Activated T-cell treated with anti-CD3 and anti-CD28 coated beads, Interleukin-2, amount 50 U/mL, for 4 hours (primary cell): ENCODE data around the gene WDR38. TPM values are rescaled to one million over a fixed set of nuclear protein-coding genes. Genes with fewer than 3 reads are reported as not detected.

Source experiments
- ATAC-seq, 2 donors: fragments of 200-7000 bp; cut with Tn5 transposase; one replicate each; pipeline ENCODE4 v1.10.0; 2021
- DNase-seq: peaks from one replicate; pipeline ENCODE4 v3.0.0-alpha.2; 2020
- H3K27me3 Mint-ChIP-seq: one replicate; pipeline ENCODE4 v1.8.0; 2021; ENCODE audit warnings: low read depth, mixed read lengths
- H3K36me3 Mint-ChIP-seq: one replicate; pipeline ENCODE4 v1.8.0; 2022; ENCODE audit warnings: mixed read lengths; ENCODE audit not compliant: insufficient read depth
- H3K4me1 Mint-ChIP-seq: one replicate; pipeline ENCODE4 v1.8.0; 2021; ENCODE audit warnings: low read depth, mixed read lengths
- H3K4me3 Mint-ChIP-seq: one replicate; pipeline ENCODE4 v1.8.0; 2021; ENCODE audit warnings: mild to moderate bottlenecking, moderate library complexity, mixed read lengths
- H3K9me3 Mint-ChIP-seq: one replicate; pipeline ENCODE4 v1.8.0; 2021; ENCODE audit warnings: mixed read lengths
- total RNA-seq, 3 donors: library from RNA; stranded (reverse); gene quantifications; one replicate each; pipeline ENCODE4 v1.2.1, GENCODE V29; 2021

Gene WDR38
- not detected for total RNA-seq

- peaks cover 14% of the 10 kb centered on the region for H3K36me3 Mint-ChIP-seq
Measured at GRCh38 chr9:124852829-124853531, at the start of gene WDR38. Gene WDR38 (plus strand): TSS chr9:124853460. CDS start chr9:124853532, 72 bp downstream.

GRCh38 chr9:124803911-124804310 is 49.3 kb upstream of the WDR38 start:
- no peak for DNase-seq
- Mint-ChIP-seq H3K9me3 (no peaks in the 10 kb centered on the region), H3K4me1 (no peaks in the 10 kb centered on the region), H3K4me3 (no peak overlapping the region), H3K27me3 (no peaks in the 10 kb centered on the region), H3K36me3 (no peaks in the 10 kb centered on the region)
- no peak for ATAC-seq

More at GRCh38 chr9:124852829-124853531, at the start of gene WDR38:
- Mint-ChIP-seq H3K4me3 (peak within 1 kb of the TSS; percentile 66), H3K9me3 (no peaks in the 10 kb centered on the region), H3K4me1 (peaks cover 16% of the 10 kb centered on the region), H3K27me3 (peaks cover 4% of the 10 kb centered on the region)
- DNase-seq: peak; percentile 72
- peak; percentile 79 to 80 for ATAC-seq

- Mint-ChIP-seq H3K36me3 (no peaks in the 10 kb centered on the region), H3K27me3 (no peaks in the 10 kb centered on the region), H3K9me3 (no peaks in the 10 kb centered on the region), H3K4me1 (no peaks in the 10 kb centered on the region), H3K4me3 (no peak overlapping the region)
- ATAC-seq: no peak
- DNase-seq: no peak
Measured at GRCh38 chr9:124805186-124805585, 48.1 kb upstream of the WDR38 start.

GRCh38 chr9:124808246-124808956 is 44.9 kb upstream of the WDR38 start:
- H3K27me3 Mint-ChIP-seq: no peaks in the 10 kb centered on the region
- H3K9me3 Mint-ChIP-seq: no peaks in the 10 kb centered on the region
- H3K4me1 Mint-ChIP-seq: no peaks in the 10 kb centered on the region
- no peak overlapping the region for H3K4me3 Mint-ChIP-seq
- ATAC-seq (no peak), DNase-seq (no peak)
- H3K36me3 Mint-ChIP-seq: no peaks in the 10 kb centered on the region

- peaks cover 4% of the 10 kb centered on the region for H3K27me3 Mint-ChIP-seq
- no peaks in the 10 kb centered on the region for H3K4me1 Mint-ChIP-seq
- no peaks in the 10 kb centered on the region for H3K9me3 Mint-ChIP-seq
- H3K36me3 Mint-ChIP-seq: no peaks in the 10 kb centered on the region
- H3K4me3 Mint-ChIP-seq: no peak overlapping the region
- no peak for DNase-seq
- no peak for ATAC-seq
Measured at GRCh38 chr9:124809211-124809610, 44.0 kb upstream of the WDR38 start.

- Mint-ChIP-seq H3K9me3 (no peaks in the 10 kb centered on the region), H3K27me3 (peaks cover 4% of the 10 kb centered on the region), H3K36me3 (no peaks in the 10 kb centered on the region), H3K4me1 (no peaks in the 10 kb centered on the region), H3K4me3 (no peak overlapping the region)
- no peak for DNase-seq
- ATAC-seq: no peak
Measured at GRCh38 chr9:124809741-124810500, 43.3 kb upstream of the WDR38 start.

- Mint-ChIP-seq H3K9me3 (no peaks in the 10 kb centered on the region), H3K4me3 (no peak overlapping the region), H3K36me3 (no peaks in the 10 kb centered on the region), H3K4me1 (no peaks in the 10 kb centered on the region), H3K27me3 (peaks cover 4% of the 10 kb centered on the region)
- ATAC-seq (no peak), DNase-seq (no peak)
Measured at GRCh38 chr9:124810663-124811355, 42.5 kb upstream of the WDR38 start.

GRCh38 chr9:124812441-124812876 is 40.8 kb upstream of the WDR38 start:
- H3K4me3 Mint-ChIP-seq: no peak overlapping the region
- no peaks in the 10 kb centered on the region for H3K9me3 Mint-ChIP-seq
- H3K27me3 Mint-ChIP-seq: peaks cover 4% of the 10 kb centered on the region
- no peaks in the 10 kb centered on the region for H3K4me1 Mint-ChIP-seq
- ATAC-seq: no peak
- no peaks in the 10 kb centered on the region for H3K36me3 Mint-ChIP-seq
- DNase-seq: no peak

GRCh38 chr9:124813041-124813440 is 40.2 kb upstream of the WDR38 start:
- Mint-ChIP-seq H3K36me3 (no peaks in the 10 kb centered on the region), H3K27me3 (peaks cover 5% of the 10 kb centered on the region), H3K9me3 (no peaks in the 10 kb centered on the region), H3K4me3 (no peak overlapping the region), H3K4me1 (no peaks in the 10 kb centered on the region)
- DNase-seq: no peak
- ATAC-seq: no peak

- H3K36me3 Mint-ChIP-seq: no peaks in the 10 kb centered on the region
- H3K27me3 Mint-ChIP-seq: peaks cover 6% of the 10 kb centered on the region
- ATAC-seq (no peak), DNase-seq (no peak)
- H3K4me3 Mint-ChIP-seq: no peak overlapping the region
- H3K9me3 Mint-ChIP-seq: no peaks in the 10 kb centered on the region
- peaks cover 3% of the 10 kb centered on the region for H3K4me1 Mint-ChIP-seq
Measured at GRCh38 chr9:124813501-124814163, 39.6 kb upstream of the WDR38 start.

- ATAC-seq: no peak
- DNase-seq: no peak
Measured at GRCh38 chr9:124814164-124814535, 39.1 kb upstream of the WDR38 start.

GRCh38 chr9:124815601-124816000 is 37.7 kb upstream of the WDR38 start:
- Mint-ChIP-seq H3K4me3 (no peak overlapping the region), H3K36me3 (no peaks in the 10 kb centered on the region), H3K4me1 (peaks cover 3% of the 10 kb centered on the region), H3K27me3 (peaks cover 9% of the 10 kb centered on the region), H3K9me3 (no peaks in the 10 kb centered on the region)
- ATAC-seq (no peak), DNase-seq (no peak)

More at GRCh38 chr9:124814164-124814535, 39.1 kb upstream of the WDR38 start:
- Mint-ChIP-seq H3K36me3 (no peaks in the 10 kb centered on the region), H3K4me1 (peaks cover 3% of the 10 kb centered on the region), H3K9me3 (no peaks in the 10 kb centered on the region), H3K27me3 (peaks cover 6% of the 10 kb centered on the region), H3K4me3 (no peak overlapping the region)

GRCh38 chr9:124818431-124819281 is 34.6 kb upstream of the WDR38 start:
- DNase-seq (no peak), ATAC-seq (no peak)
- H3K27me3 Mint-ChIP-seq: peaks cover 12% of the 10 kb centered on the region
- H3K4me1 Mint-ChIP-seq: peaks cover 3% of the 10 kb centered on the region
- no peak overlapping the region for H3K4me3 Mint-ChIP-seq
- H3K9me3 Mint-ChIP-seq: no peaks in the 10 kb centered on the region
- H3K36me3 Mint-ChIP-seq: no peaks in the 10 kb centered on the region
